Spleen (tissue), 11 donors: ENCODE data around the gene ADORA3. TPM values are rescaled to one million over a fixed set of nuclear protein-coding genes. Genes with fewer than 3 reads are reported as not detected.
A peak's percentile ranks its signal among the peaks of the same experiment; 100 is the strongest.

Experiments used
- DNase-seq: peaks from one replicate; pipeline ENCODE4 v3.0.0-alpha.2; 2020
- H3K27ac ChIP-seq, 8 donors: fragments of 200-600 bp; sonication (generic) in 7 of 8; 1 replicate in 4 of 8; 2 replicates in 4 of 8; pipeline versions ENCODE4 v1.5.0 to v1.8.0; 2016 to 2021; ENCODE audit warnings: inconsistent platforms in 4 of 8, mild to moderate bottlenecking in 4 of 8, moderate library complexity in 1 of 8
- H3K27me3 ChIP-seq, 7 donors: fragments of 200-600 bp; sonication (generic) in 6 of 7; replicated peaks in 1 of 7; 1 replicate in 4 of 7; 2 replicates in 3 of 7; pipeline versions ENCODE4 v1.5.0 to v1.8.0; 2016 to 2021; ENCODE audit warnings: inconsistent platforms in 3 of 7, mild to moderate bottlenecking in 1 of 7
- H3K36me3 ChIP-seq, 6 donors: fragments of 200-600 bp; sonication (generic) in 5 of 6; 1 replicate in 4 of 6; 2 replicates in 2 of 6; pipeline versions ENCODE4 v1.5.0 to v1.8.0; 2016 to 2021; ENCODE audit warnings: inconsistent platforms in 2 of 6
- H3K4me1 ChIP-seq, 6 donors: fragments of 200-600 bp; sonication (generic) in 5 of 6; 1 replicate in 3 of 6; 2 replicates in 3 of 6; pipeline versions ENCODE4 v1.5.0 to v1.8.0; 2016 to 2021; ENCODE audit warnings: inconsistent platforms in 3 of 6
- H3K4me3 ChIP-seq, 8 donors: fragments of 200-600 bp; sonication (generic) in 7 of 8; 1 replicate in 4 of 8; 2 replicates in 4 of 8; pipeline versions ENCODE4 v1.5.0 to v1.8.0; 2016 to 2021; ENCODE audit warnings: inconsistent platforms in 4 of 8, mild to moderate bottlenecking in 4 of 8, moderate library complexity in 2 of 8
- H3K9me3 ChIP-seq, 8 donors: fragments of 200-600 bp; sonication (generic) in 7 of 8; 1 replicate in 4 of 8; 2 replicates in 4 of 8; pipeline versions ENCODE4 v1.5.0 to v1.8.0; 2016 to 2021; ENCODE audit warnings: inconsistent platforms in 4 of 8
- CTCF ChIP-seq, 11 experiments: fragments of 200-600 bp in 7 of 11; fragments of 450-650 bp in 4 of 11; sonication (generic) in 4 of 11; IDR thresholded peaks in 8 of 11; conservative IDR thresholded peaks in 3 of 11; 1 replicate in 7 of 11; 2 replicates in 4 of 11; pipeline versions ENCODE4 v1.4.0 to v1.8.0; 2016 to 2021; ENCODE audit warnings: antibody characterized with exemption in 11 of 11, inconsistent platforms in 4 of 11, mild to moderate bottlenecking in 1 of 11
- POLR2A ChIP-seq, 3 donors: fragments of 450-650 bp; IDR thresholded peaks; one replicate each; pipeline ENCODE4 v1.5.1; 2017; ENCODE audit warnings: antibody characterized with exemption in 3 of 3, mild to moderate bottlenecking in 1 of 3
- POLR2AphosphoS5 ChIP-seq, 3 donors: sonication (generic); formaldehyde crosslinking; IDR thresholded peaks; one replicate each; pipeline ENCODE4 v1.5.1; 2017; ENCODE audit warnings: antibody characterized with exemption in 3 of 3
- WGBS, 5 donors: extraction: QIAGEN DNeasy Blood & Tissue Kit in 3 of 5; methylation state at CpG; one replicate each; pipeline versions ENCODE4 v1.1.5 to v1.1.7; 2013 to 2018; 5-methylcytosine and 5-hydroxymethylcytosine counted together
- intact Hi-C: fragments of 100-400 bp; cut with DNase I; formaldehyde crosslinking; loops from one replicate; pipeline ENCODE4 v1.15.0; 2023; ENCODE audit warnings: low total_unique reads
- polyA plus RNA-seq, 3 donors: library from polyadenylated mRNA; stranded (reverse); fragments of 200-250 nt; gene quantifications; one replicate each; pipeline ENCODE4 v1.2.1, GENCODE V29; 2013
- total RNA-seq, 7 donors: library from RNA; depleted of rRNA in 3 of 7; stranded (reverse); fragments of >200 nt in 3 of 7; fragmentation: NEBNext Ultra II Directional in 4 of 7; extraction: Animal tissue kit (Norgen Biotek cat#: 25700) in 4 of 7; gene quantifications; one replicate each; pipeline versions ENCODE4 v1.1.0 to v1.2.1, GENCODE V29; 2016 to 2021
- donor health status: healthy with polysubstance abuse.
- donor health status: DM: no; HTN: no; CAD: no; lungs with moderate emphysema.
- donor health status: DM: no; HTN: no; CAD: no.
- donor health status: Bipolar disorder and iron deficiency.
- donor health status: healthy.
- donor health status: DM: no; HTN: no; CAD: no.
- donor health status: DM: yes; HTN: yes; CAD: no.

The ADORA3 gene
- total and polyA plus RNA-seq, 10 donors, result 0.37 to 11.2 (median 5.0) TPM

GRCh38 chr1:111513410-111514020 is 10.1 kb upstream of the ADORA3 start:
- 42 to 65% (median 46%) methylated on average over 8 of the region's 8 CpGs for WGBS, 5 donors

GRCh38 chr1:111512931-111513330 is 9.5 kb upstream of the ADORA3 start:
- Histone ChIP-seq H3K36me3 (no peaks in the 10 kb centered on the region), H3K9me3 (no peaks in the 10 kb centered on the region), H3K4me1 (peaks cover 25 to 100% (median 76%) of the 10 kb centered on the region in 6 donors), H3K27ac (peak overlapping the region in 5 of 8 donors; percentile 13 to 95 (median 88)), H3K27me3 (no peaks in the 10 kb centered on the region), H3K4me3 (no peak overlapping the region)
- TF ChIP-seq POLR2A (IDR thresholded peaks at IDR 0.05), result no peak
- TF ChIP-seq POLR2AphosphoS5 (IDR thresholded peaks at IDR 0.05), result no peak
- no peak for TF ChIP-seq CTCF (IDR thresholded peaks at IDR 0.05 in 8 of 11, conservative IDR thresholded peaks at IDR 0.05 in 3 of 11)
- intact Hi-C loops, result no loop called here
- WGBS, 5 donors, result 91 to 100% (median 97%) methylated on average over 3 of the region's 3 CpGs
- no peak for DNase-seq

More at GRCh38 chr1:111513410-111514020, 10.1 kb upstream of the ADORA3 start:
- H3K4me1 ChIP-seq, result peaks cover 23 to 95% (median 72%) of the 10 kb centered on the region in 6 donors
- no peak for DNase-seq
- H3K27ac ChIP-seq, result peak overlapping the region in 6 of 8 donors; percentile 13 to 95 (median 86)
- H3K27me3 ChIP-seq, result no peaks in the 10 kb centered on the region
- H3K4me3 ChIP-seq, result no peak overlapping the region
- intact Hi-C loops, result no loop called here
- H3K9me3 ChIP-seq, result no peaks in the 10 kb centered on the region
- TF ChIP-seq POLR2AphosphoS5 (IDR thresholded peaks at IDR 0.05), result peak in 2 of 3 donors; percentile 45 to 46
- TF ChIP-seq CTCF (IDR thresholded peaks at IDR 0.05 in 8 of 11, conservative IDR thresholded peaks at IDR 0.05 in 3 of 11), result no peak
- H3K36me3 ChIP-seq, result no peaks in the 10 kb centered on the region

- Histone ChIP-seq H3K4me1 (peaks cover 30 to 100% (median 78%) of the 10 kb centered on the region in 6 donors), H3K27ac (peak overlapping the region in 4 of 8 donors; percentile 83 to 95 (median 88)), H3K9me3 (no peaks in the 10 kb centered on the region), H3K36me3 (no peaks in the 10 kb centered on the region), H3K27me3 (no peaks in the 10 kb centered on the region), H3K4me3 (no peak overlapping the region)
- intact Hi-C loops, result no loop called here
- WGBS, 5 donors, result 85 to 94% (median 92%) methylated on average over 5 of the region's 5 CpGs
- DNase-seq, result no peak
- TF ChIP-seq CTCF (IDR thresholded peaks at IDR 0.05 in 8 of 11, conservative IDR thresholded peaks at IDR 0.05 in 3 of 11), result no peak
- TF ChIP-seq POLR2A (IDR thresholded peaks at IDR 0.05), result no peak
- no peak for TF ChIP-seq POLR2AphosphoS5 (IDR thresholded peaks at IDR 0.05)
Observed at GRCh38 chr1:111512132-111512889, 8.9 kb upstream of the ADORA3 start.

- Histone ChIP-seq H3K9me3 (no peaks in the 10 kb centered on the region), H3K27me3 (no peaks in the 10 kb centered on the region), H3K36me3 (no peaks in the 10 kb centered on the region), H3K27ac (peak overlapping the region in 2 of 8 donors; percentile 89 to 94), H3K4me1 (peaks cover 35 to 100% (median 76%) of the 10 kb centered on the region in 6 donors), H3K4me3 (no peak overlapping the region)
- DNase-seq, result no peak
- TF ChIP-seq CTCF (IDR thresholded peaks at IDR 0.05 in 8 of 11, conservative IDR thresholded peaks at IDR 0.05 in 3 of 11) (no peak), POLR2A (IDR thresholded peaks at IDR 0.05) (no peak), POLR2AphosphoS5 (IDR thresholded peaks at IDR 0.05) (no peak)
- intact Hi-C loops, result no loop called here
- WGBS, 5 donors, result 62 to 72% (median 71%) methylated on average over 3 of the region's 3 CpGs
Observed at GRCh38 chr1:111511370-111511769, 7.9 kb upstream of the ADORA3 start.
